ENCODE data around the gene PALD1.
"Not testable (repeated sequence)": the region's sequence is repeated elsewhere in the genome, so short reads cannot be mapped to it uniquely, and the experiment has no call there.

The PALD1 gene

DNA sequence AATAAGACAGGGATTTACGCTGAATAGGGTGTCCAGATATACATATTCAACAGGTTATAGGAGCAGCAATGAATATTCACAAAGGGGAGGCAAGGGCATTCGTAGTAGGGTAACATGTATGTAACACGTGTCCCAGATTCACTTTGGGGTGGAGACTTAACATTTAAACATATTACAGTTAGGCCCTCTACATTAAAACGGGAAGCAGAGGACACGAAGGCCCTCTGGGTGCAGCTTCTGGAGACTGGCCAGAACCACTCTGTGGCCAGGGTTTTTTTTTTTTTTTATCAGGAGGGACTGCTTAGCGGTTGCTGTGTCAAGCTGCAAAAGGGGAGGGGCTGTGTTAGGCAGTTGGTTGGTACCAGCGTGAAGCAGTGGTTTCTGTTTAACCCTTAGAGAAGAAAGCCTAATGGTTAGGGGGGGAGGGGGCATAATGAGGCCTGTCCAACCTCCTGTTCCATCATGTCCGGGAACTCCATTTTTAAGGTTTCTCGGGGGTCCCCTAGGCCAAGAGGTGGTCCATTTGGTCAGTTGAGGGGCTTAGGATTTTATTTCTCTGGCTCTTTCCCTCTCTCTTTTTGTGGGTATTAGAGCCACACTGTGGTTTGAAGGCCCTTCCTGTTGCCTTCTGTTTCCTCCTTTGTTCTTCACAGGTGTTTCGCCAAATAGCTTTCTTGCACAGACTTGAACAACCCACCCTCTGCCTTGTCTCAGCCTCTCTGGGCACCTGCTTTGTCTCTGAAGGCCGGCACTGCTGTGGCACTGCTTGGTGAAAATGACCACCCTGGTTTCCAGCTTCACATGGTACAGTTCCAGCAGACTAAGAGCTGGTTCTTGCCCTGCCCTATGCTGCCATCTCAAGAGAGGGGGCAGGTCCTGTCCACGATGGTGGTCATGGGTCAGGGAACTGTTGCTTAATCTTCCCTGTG, 97.6 kb downstream of the PALD1 start:
- no peak for DNase-seq

DNA sequence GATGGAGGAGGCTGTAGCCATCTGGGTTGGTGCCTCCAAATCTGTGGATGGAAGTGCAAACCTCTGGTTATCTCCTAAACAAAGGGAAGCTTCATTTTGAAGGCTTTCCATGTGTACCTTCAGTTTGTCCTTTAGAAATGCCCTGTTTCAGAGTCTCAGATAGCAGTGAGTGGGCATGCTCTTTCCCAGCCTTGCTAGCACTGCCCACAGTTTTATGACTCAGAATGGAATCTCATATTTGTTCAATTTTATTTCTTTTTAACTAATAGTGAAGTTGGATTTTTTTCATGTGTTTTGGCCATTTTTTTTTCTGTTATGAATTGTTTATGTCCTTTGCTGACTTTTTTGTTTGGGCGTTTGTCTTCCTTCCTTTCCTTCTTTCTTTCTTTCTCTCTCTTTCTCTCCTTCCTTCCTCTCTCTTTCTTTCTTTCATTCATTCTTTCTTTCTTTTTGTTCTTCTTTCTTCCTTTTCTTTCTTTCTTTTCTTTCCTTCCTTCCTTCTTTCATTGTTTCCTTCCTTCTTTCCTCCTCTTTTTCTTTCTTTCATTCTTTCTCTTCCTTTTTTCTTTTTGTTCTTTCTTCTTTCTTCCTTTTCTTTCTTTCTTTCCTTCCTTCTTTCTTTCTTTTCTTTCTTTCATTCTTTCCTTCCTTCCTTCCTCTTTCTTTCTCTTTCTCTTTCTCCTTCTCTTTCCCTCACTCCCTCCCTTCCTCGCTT, 98.4 kb downstream of the PALD1 start:
- no peak for DNase-seq

DNA sequence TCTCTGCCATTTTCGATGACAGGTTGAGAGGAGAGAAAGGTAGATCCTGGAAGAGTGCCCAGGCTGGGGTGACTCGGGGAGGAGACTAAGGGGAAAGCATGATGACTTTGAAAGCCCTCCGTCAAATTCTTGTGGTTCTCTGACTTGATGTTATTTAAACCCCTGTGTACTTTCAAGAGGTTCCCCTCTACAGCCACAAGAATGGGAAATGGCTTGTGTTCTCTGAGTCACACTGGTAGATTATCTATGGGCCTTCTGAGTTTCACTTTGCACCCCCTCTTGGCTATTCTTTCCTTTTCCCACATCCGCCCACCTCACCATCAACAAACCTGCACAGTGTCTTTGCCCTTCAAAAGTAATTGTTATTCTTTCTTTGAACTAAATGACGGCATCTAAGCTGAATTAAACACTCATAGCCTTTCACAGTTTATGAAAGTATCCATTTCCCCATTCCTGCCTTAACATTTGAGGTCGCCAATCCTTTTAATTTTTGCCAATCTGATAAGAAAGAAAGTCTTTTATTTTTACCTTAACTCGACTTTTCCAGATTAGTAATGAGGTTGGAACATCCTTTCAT, 99.9 kb downstream of the PALD1 start:
- DNase-seq = no peak

DNA sequence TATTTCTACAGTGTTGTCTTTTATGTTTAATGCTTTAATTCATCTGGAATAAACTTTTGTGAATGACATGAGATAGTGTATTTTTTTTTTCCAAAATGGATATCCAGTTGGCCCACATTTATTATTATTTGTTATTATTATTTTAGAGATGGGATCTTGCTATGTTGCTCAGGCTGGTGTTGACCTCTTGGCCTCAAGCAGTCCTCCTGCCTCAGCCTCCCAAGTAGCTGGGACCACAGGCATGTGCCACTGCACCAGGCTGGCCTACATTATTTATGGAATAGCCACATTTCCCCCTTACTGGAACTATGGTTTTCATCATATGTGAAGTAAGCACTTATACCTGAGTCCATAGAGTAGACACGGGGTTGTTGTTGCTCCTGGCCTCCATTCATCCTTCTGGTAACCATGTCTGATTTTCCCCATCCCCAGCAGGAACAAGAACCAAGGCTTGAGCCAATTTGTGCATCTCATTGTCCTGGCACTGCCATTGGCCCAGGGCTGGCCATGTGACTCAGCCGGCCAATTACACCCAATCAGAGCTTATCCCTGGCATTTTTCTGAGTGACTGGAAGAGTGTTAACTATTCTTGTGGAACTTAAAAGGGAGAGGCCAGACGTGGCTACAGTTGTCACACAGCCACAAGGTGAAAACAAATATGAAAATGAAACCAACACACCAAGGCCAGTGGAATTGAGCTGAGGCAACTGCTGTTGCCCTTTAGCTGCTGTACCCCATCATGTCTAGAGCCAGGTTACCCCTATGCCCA, 100.9 kb downstream of the PALD1 start:
- DNase-seq = no peak

DNA sequence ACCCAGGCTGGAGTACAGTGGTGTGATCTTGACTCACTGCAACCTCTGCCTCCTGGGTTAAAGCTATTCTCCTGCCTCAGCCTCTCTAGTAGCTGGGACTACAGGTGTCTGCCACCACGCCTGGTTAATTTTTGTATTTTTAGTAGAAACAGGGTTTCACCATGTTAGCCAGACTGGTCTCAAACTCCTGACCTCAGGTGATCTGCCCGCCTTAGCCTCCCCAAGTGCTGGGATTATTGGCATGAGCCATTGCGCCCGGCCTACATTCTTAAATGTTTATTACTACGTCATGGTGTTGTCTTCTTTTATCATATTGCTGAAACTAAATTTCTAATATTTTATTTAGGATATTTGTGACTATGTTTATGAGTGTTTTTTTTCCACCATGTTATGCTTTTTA, 102.6 kb downstream of the PALD1 start:
- DNase-seq = not testable (repeated sequence)

DNA sequence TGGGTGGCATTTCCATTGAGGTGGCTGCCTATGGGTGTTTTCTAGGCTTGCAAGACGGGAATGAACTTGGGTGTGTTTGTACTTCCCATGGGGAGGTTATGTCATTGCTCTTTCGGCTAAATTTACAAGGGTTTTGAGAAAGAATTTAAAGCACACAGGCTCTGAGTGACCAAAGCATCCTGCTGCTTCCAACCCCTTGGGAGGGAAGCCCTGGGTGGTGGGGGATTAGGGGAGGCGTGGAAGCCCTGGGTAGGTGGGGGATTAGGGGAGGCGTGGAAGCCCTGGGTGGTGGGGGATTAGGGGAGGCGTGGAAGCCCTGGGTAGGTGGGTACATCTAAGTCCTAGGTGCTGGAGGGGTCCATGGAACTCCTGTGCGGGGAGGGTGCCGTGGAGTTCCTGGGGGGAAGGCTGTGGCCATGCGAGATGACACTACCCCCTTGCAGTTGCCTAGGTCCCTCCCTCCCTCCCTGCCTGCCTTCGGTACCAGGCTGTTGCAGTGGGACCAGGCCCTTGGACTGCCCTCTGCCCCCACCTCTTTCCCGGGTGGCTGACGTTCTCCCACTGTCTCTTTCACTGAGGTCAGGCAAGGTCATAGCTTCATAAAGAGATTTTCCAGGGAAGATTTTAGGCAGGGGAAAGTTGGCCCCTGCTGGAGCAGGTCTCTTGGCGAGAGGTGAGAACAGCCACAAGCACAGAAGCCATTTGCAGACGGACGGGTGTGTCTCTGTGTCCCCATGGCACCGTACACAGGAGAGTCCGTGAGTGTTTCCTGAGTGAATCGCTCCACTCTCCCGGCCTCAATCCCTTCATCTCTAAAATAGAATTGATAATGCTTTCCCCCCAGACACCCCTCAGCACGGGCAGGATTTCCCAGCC, 104.5 kb downstream of the PALD1 start:
- no peak for DNase-seq

DNA sequence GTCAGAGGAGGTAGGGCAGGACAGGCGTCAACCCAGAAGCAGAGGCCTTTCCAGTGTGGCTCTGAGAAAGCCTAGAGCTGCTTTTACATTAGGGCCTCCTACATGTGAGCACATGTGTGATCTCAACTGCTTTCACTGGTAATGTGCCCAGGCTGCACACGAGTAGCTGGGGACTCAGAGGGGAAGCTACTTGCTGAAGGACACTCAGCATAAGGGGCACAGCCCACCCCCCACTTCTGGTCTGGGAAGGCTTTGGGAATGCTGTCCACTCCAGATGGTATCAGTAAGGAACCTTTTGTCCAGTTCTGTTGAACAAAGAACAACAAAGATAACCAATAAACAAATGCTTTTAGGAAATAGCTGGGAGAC, 105.1 kb downstream of the PALD1 start:
- no peak for DNase-seq

DNA sequence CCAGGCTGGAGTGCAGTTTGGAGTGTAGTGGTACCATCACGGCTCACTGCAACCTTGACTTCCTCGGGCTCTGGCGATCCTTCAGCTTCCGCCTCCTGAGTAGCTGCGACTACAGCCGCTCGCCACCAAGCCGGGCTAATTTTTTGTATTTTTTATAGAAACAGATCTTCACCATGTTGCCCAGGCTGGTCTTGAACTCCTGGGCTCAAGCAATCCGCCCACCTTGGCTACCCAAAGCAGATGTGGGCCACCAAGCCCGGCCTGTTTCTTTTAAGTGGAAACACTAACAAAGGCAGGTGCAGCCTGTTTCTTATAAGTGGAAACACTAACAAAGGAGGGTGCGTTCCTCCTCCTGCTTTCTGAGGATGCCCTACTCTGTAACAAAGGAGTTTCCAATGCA, 105.8 kb downstream of the PALD1 start:
- DNase-seq = no peak

DNA sequence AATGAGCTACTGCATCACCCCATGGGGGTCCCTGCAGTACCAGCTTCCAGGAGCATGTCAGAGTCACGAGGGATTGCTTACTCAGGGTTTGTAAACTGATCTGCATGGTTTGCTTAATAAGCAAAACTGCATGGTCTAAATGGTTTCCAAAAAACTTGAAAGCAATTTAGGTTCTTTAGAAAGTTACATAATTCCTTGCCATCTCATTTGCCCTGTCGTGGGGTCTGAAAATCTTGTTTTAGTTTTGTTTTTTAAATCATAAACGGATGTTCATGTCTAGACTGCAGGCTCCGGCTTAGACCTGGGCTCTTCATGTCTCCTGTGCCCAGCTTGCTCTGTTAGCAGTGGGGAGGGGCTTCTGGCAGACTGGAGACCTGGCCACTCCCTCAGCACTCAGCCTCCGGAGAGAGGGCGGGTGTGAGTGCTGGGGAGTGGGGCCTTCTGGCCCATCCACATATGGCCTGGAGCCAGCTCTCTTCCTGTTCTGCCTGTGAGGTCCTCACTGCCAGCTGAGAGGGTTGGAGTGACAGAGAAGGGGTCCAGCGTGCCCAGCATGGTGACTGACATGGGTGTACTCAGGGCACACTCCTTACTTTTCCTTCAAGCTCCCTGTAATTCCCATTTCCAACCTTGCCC, 106.5 kb downstream of the PALD1 start:
- DNase-seq = no peak

DNA sequence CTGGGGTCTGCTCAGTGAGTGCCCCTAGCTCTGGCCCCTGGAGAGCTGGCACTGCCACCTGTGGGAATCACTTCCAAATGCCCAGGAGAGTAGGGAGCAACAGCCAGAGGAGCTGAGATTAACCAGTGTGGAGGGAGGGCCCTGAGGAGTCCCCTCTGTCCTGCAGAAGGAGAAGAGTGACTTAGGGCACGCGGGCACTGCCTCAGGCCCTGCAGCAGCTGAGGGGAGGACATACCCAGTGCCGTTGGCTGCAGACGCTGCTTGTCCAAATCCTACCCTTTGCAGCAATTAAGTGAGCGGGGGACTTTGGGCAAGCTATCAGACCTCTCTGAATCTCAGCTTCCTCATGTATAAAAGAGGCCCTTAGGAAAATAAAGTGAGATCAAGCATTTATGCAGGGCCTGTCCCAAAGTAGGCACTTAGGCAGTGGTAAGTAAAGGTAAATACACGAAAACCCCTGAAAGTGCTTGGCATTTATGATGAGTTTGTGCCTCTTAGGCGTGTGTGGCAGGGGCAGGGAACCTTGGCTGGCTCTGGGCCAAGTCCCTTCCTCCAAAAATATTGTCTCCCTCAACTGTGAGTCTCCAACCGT, 107.1 kb downstream of the PALD1 start:
- DNase-seq = no peak

DNA sequence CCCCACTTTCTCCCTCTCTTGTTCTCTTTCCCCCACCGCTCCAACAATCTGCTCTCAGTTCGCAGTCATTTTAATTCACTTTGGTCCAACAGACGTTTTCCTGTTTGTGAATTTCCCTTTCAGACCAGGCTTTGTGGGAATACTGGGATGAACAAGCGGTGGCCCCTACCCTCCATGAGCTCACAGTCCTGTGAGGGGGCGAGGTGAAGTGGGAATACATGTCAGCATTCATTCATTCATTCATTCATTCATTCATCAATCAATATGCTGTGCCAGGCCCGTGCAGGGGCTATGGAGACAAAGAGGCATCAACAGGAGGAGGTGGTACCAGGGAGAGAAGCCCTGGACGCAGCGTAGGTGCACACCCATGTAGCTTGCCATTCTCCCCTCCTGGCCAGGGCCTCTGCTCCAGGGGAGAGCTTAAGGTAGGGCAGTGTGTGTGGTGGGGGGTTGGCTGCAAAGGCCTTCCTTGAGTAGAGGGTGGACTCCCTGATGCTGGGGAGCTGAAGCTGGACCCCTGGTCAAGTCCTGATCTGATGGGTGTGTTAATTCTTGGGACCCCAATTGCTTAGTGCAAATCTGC, 107.9 kb downstream of the PALD1 start:
- no peak for DNase-seq

DNA sequence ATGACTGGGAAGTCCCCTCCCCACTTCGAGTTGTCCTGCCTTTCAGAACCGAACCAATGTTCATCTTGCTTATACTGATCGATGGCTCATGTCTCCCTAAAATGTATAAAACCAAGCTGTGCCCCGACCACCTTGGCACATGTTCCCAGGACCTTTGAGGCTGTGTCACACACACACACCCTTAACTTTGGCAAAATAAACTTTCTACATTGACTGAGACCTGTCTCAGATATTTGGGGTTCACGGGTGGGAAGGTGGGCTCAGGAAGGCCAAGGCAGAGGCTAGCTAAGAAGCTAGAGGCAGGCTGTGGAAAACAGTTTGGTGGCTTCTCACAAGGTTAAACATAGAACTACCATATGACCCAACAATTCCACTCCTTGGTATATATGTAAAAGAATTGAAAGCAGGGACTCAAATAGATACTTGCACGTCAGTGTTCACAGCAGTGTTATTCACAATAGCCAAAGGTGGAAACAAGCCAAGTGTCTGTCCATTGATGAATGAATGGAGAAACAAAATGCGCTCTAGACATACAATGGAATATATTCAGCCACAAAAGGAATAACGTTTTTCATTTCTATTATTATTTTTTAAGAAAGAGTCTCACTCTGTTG, 108.6 kb downstream of the PALD1 start:
- no peak for DNase-seq

DNA sequence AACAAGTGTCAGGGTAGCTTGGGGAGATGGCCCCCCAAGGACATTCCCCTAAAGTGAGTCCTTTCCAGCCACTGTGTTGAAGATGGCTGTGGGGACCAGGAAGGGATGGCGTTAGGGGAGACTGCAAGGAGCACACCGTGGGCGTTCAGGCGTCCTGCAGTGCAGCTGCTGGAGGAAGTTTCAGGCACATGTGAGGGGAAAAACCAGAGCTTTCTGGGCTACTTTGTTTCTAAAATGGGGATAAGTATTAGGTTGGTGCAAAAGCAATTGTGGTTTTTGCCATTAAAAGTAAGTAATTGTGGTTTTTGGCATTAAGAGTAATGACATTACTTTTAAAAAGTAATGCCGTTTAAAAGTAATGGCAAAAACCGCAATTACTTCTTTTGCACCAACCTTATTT, 109.7 kb downstream of the PALD1 start:
- no peak for DNase-seq

DNA sequence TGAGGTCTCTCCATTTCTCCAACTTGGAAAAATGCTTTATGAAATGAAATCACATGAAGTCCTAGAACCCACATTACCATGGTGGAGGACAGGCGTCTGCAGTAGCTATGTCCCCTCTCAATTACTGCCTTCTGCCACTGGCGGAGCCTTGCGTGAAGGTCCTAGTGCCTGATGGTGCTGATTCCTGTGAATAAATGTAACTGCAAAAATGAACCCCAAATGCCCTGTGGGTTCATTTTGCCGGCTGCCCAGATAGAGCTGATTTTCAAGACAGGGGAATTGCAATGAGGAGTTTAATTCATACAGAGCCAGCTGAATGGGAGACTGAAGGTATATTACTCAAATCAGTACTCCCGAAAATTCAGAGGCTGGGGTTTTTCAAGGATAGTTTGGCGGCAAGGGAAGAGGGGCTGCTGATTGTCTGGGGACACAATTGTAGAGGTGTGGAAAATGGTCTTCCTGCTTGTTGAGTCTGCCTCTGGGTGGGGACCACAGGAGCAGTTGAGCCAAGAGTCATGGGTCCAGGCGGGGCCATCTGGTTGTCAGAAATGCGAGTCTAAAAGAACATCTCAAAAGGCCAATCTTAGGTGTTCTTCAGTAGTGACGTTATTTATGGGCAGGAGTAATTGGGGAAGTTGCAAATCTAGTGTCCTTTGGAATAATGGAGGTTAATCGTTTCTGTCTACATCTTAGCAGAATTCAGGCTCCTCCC, 110.4 kb downstream of the PALD1 start:
- no peak for DNase-seq

DNA sequence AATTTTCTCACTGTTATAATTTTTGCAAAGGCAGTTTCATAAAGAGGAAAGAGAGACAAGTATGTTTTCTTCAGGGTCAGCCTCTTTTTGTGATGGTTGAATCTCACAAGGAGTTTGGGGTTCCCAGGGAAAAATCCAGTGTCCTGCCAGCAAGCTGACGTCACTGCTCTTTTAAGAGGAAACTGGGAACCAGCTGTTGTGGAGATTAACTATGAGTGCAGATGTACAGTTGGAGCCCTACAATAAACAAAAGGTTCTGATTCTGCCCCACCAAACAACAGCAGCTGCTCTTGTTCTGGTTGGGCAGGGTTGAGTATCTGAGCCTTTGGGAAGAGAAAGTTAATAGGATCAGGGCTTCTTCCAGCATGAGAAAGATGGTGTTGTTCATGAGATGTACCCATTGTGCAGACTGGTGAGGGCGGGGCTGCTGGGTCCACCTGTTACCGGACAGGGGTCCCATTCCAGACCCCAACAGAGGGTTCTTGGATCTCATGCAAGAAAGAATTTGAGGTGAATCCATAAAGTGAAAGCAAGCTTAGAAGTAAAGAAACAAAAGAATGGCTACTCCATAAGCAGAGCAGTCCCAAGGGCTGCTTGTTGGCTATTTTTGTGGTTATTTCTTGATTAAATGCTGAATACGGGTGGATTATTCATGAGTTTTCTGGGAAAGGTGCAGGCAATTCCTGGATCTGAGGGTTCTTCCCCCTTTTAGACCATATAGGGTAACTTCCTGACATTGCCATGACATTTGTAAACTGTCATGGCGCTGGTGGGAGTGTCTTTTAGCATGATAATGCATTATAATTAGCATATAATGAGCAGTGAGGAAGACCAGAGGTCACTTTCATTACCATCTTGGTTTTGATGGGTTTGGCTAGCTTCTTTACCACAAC, 111.4 kb downstream of the PALD1 start:
- DNase-seq = no peak

DNA sequence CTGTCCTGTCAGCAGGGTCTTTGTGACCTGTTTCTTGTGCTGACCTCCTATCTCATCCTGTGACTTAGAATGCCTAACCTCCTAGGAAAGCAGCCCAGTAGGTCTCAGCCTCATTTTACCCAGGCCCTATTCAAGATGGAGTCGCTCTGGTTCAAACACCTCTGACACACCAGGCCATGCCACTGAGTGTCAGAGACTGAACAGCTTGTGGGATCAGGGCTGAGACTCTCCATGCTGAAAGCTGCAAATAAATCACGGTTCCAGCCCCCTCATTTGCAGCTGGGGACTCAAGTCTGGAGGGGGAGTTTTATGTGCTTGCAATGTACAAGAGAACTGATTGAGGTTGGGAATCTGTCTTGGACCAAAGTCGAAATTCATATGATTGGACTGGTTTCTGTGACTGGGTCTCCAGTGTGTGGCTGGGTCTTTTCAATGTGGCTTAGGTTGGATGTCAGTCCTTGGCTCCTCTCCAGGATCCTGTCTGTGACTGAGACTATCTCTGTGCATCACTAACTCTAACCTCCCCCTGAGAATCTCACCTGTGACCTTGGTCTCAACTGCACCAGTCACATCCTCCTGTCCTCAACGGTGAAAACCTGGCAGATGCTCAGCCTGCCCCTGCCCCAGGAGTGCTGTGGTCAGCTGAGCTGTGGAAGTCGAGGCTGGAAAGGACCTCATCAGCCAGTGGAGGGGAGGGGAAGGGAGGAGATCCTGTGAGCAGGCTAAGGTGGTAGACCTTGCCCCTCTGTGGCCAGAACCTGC, 112.3 kb downstream of the PALD1 start:
- no peak for DNase-seq

DNA sequence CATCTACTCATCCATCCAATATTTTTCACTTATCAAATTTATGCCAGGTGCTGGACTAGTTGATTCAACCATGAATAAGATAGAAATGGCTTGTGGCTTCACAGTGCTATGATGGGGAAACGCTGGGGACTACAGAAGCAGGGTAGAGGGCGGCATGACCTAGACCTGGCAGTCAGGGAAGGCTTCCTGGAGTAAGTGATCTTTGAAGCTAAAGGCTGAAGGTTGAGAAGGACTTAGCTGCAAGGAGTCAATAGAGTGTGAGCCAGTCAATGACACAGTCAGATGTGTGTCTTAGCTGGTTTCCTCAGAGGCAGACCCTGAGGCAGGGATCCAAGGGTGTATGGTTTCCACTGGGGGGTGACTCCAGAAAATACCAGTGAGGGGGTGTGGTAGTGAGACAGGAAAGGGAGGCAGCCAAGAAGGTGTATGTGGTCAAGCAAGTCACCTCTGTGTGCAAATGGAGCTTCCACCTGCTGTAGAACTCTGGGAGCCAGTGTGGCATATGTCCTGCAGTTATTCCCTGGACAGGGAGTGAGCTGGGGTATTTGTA, 113.7 kb downstream of the PALD1 start:
- no peak for DNase-seq
